ENCODE results near the gene FFAR3.

Gene FFAR3

GRCh38 chr19:35360880-35361420 lies 2.7 kb downstream of the FFAR3 start:
- TF ChIP-seq, protein P1, sequence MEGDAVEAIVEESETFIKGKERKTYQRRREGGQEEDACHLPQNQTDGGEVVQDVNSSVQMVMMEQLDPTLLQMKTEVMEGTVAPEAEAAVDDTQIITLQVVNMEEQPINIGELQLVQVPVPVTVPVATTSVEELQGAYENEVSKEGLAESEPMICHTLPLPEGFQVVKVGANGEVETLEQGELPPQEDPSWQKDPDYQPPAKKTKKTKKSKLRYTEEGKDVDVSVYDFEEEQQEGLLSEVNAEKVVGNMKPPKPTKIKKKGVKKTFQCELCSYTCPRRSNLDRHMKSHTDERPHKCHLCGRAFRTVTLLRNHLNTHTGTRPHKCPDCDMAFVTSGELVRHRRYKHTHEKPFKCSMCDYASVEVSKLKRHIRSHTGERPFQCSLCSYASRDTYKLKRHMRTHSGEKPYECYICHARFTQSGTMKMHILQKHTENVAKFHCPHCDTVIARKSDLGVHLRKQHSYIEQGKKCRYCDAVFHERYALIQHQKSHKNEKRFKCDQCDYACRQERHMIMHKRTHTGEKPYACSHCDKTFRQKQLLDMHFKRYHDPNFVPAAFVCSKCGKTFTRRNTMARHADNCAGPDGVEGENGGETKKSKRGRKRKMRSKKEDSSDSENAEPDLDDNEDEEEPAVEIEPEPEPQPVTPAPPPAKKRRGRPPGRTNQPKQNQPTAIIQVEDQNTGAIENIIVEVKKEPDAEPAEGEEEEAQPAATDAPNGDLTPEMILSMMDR (IDR thresholded peaks at IDR 0.05), result no peak
- Histone ChIP-seq H3K27ac (no peak overlapping the region), H3K4me3 (no peak overlapping the region)
- DNase-seq (ENCODE audit: low spot score), result no peak

- TF ChIP-seq, protein P1 (IDR thresholded peaks at IDR 0.05), result no peak
- H3K27ac ChIP-seq, result no peak overlapping the region
- no peak for DNase-seq (ENCODE audit: low spot score)
- no peak overlapping the region for H3K4me3 ChIP-seq
Measured at GRCh38 chr19:35362261-35363000, 4.2 kb downstream of the FFAR3 start.

GRCh38 chr19:35363001-35363590 lies 4.8 kb downstream of the FFAR3 start:
- no peak overlapping the region for H3K27ac ChIP-seq
- DNase-seq (ENCODE audit: low spot score), result no peak
- TF ChIP-seq, protein P1 (IDR thresholded peaks at IDR 0.05), result no peak

DNA sequence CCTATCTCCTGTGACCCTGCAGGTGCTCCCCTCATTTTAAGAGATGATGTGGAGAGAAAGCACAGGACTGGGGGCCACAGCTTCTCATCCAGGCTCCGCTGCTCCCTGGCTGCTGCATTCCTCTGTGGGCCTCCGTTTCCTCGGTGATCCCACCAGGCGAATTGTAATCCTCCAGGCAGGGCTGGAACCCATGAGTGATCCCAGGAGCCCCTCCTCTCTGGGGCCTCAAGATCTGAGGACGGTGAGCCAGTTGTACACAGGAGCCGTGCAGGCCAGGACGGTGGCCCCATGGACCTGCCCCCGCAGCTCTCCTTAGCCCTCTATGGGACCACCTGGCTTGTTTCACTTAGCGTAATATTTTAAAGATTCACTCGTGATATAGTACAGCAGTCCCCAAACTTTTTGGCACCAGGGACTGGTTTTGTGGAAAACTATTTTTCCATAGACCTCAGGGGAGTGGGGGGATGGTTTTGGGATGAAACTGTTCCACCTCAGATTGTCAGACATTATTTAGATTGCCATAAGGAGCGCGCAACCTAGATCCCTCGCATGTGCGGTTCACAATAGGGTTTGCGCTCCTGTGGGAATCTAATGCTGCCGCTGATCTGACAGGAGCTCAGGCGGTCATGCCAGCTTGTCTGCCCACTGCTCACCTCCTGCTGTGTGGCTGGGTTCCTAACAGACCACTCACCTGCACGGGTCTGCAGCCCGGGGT lies 5.6 kb downstream of the FFAR3 start:
- DNase-seq (ENCODE audit: low spot score), result no peak
- H3K27ac ChIP-seq, result no peak overlapping the region
- no peak overlapping the region for H3K4me3 ChIP-seq
- TF ChIP-seq, protein P1 (IDR thresholded peaks at IDR 0.05), result no peak

More at GRCh38 chr19:35363001-35363590, 4.8 kb downstream of the FFAR3 start:
- H3K4me3 ChIP-seq, result no peak overlapping the region

GRCh38 chr19:35365303-35365702 lies 7.0 kb downstream of the FFAR3 start:
- Histone ChIP-seq H3K4me3 (no peak overlapping the region), H3K27ac (no peak overlapping the region)
- DNase-seq (ENCODE audit: low spot score), result no peak
- TF ChIP-seq, protein P1 (IDR thresholded peaks at IDR 0.05), result no peak

GRCh38 chr19:35368378-35368777 lies 10.1 kb downstream of the FFAR3 start:
- TF ChIP-seq, protein P1 (IDR thresholded peaks at IDR 0.05), result no peak
- DNase-seq (ENCODE audit: low spot score), result no peak
- H3K27ac ChIP-seq, result no peak overlapping the region
- H3K4me3 ChIP-seq, result no peak overlapping the region

Data from coronary artery (tissue), 2 donors.